GM21390 (cell line): Measurements from ENCODE around the gene PICK1.

Experiments
- ATAC-seq: cut with Tn5 transposase; IDR thresholded peaks from one replicate; pipeline ENCODE4 v1.9.1; 2021; ENCODE audit not compliant: unreplicated experiment

The PICK1 gene

DNA sequence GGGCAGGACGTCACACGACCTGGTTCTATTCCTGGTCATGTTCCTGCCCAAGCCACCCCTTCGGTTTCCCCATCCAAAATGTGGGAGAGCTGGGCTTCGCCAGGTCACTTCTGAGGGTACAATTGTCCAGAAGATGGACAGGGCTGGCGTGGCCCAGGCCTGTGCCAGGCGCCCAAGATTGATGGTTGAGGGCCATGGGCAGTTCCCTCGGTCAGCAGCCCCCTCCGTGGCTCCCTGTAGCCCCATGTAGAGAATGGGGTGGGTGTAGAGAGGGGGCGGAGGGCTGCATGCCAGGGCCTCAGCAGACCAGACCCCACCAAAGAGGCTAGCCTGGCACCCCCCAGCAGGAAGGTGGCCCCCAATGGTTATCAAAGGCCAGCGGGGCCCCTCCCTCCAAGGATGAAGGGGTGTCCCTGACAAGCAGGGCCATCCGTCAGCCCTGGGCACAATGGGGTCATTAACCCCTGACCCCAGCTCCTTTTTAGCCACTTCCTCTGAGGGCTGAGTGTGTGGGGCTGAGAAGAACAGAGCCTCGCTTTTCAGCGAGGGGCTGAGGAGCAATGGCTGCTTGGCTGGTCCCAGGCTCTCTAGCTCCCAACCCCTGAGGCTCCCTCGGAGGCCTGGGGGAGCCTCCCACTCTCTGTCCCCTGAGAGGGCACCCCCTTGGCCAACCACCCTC, 11.0 kb upstream of the PICK1 start:
- no peak for ATAC-seq

DNA sequence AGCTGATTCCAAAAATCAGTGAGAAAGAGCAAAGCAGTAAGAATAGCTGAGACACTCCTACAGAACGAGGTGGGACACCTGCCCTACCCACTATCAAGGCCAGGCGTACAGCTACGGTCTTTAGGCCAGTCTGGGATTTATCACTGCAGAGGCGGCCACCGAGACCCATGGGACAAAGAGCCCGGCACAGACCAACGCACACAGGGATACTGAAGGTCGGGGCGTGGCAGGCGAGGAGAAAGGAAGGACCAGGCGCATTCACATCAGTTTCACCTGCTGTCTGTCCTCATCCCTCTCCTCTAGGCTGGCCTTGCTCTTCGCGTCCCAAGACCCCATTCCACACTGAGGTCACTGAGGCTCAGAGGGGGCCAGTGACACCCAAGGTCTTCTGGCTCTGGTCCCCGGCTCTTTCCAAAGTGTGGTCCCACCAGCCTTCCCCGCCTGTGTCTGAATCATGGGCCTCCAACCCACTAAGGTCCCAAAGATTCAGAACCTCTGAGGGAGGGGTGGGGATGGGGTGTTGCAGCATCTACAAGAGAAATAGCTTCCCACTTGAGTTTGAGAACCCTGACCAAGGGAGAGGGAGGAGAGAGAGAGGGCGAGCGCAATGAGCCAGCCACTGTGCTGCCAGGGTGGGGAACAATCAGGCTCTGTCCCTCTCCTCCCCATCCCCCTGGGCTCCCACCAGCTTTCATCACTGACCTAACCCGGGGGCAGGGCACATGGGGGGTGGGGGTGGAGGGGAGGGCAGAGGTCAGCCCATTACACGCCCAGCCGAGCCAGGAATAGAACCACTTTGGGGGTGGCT, 7.2 kb upstream of the PICK1 start:
- ATAC-seq = no peak

DNA sequence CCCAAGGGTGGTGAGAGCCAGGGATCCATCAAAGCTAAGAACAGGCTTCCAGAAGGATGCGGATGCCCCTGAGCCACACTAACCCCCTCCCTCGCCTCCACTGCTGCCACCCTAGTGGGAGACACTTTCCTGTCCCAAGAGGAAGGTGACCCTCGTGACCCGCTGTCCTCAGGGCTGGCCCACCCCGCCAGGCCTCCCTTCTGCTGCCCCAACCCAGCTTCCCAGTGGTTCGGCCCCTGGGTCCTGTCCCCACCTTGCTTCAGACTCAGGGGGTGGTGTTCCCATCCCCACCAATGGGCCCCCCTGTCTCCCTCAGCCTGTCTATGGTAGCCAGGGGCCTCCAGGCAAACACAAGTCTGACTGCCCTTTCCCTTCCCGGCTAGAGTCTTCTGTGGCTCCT, 6.5 kb upstream of the PICK1 start:
- no peak for ATAC-seq

DNA sequence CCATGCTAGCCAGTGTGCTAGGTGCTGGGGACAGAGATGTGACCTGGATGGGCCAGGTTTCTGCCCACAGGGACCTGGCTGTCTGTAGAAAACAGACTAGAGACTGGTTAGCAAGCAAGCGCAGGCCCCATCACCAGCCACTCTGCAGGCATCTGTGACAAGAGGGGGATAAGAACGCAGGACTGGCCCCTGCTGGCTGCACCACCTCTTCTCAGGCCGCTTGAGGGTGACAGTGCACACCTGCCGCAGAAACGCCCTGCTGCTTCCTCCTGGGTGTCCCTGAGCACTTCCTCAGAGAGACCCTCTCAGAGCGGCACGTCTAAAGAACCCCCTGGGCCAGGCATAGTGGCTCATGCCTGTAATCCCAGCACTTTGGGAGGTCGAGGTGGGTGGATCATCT, 5.9 kb upstream of the PICK1 start:
- ATAC-seq = no peak

DNA sequence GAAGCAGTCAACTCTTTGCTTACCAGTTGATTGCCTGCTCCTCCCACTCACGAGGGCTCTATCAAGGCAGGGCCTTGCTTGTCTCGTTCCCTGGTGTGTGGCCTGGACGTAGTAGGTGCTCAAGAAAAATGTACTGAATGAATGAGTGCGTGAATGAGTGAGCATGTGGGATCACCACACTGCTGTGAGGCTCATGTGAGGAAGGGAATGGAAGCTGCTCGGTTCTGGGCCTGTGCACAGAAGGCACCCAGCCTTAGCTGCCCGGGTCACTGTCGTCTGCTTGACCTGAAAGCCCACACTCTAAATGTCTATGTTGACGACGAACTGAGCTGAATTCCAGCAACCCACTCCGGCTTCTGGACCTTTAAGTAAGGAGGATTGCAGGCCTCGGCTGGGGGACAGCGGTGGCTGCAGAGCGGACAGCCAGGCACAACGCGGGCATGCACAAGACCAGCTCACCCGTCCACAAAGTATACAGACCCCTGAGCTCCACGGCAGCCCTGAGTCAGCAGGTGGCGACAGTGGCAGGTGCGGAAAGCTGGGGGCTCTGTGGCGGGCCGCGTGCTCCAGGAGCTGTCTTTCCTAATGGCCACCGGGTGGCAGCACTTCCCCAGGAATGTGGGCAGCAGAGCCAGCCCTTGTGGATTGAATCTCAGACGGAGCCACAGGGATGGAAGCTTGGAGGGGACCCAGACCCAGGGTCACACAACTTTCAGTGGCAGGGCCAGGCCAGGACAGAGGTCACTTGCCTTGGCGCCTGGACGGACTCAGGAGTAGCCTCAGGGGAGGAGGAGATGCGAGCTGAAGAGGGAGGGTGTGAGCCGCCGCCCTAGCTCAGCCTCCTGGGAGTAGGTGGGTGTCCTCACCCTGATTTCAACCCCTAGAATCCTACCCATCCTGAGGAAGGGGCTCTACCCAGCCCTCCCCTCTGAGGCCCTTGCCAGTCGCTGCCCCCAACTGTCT, 5.0 kb upstream of the PICK1 start:
- ATAC-seq = no peak

DNA sequence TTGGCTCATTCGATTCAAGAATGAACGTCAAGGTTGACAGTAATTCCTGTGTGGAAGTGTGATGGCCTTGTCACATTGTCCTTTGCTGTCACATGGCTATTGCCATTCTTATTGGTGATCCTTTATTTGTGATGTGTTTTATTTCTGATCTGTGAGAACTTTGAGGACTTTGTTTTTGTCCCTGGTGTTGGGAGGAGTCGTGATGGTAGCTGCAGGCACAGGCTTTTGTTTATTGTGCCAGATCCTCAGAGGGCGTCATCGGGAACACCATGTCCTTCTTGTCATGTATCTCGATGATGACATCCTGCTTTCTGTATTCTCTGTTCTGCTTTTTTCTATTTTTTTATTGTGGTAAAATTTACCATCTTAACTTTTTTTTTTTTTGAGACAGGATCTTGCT, 5.6 kb downstream of the PICK1 start:
- ATAC-seq = no peak

DNA sequence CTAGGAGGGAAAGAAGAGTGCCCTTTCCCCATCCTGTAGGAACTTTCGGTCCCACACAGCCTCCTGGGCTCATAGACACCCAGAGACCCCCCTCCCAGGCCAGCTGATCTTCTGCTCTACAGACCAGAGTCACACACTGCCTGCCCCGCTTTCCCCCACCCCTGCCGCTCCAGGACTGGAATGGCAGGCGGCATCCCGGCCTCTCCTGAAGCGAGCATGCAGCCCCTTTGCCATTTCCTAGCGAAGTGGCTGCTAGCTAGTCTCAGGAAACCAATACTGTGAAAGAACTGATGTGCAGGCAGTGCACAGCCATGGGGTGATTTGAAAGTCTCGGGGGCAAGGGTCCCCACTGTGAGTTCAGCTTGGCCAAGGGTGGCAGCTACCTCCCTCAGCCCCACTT, 8.3 kb downstream of the PICK1 start:
- ATAC-seq = no peak

DNA sequence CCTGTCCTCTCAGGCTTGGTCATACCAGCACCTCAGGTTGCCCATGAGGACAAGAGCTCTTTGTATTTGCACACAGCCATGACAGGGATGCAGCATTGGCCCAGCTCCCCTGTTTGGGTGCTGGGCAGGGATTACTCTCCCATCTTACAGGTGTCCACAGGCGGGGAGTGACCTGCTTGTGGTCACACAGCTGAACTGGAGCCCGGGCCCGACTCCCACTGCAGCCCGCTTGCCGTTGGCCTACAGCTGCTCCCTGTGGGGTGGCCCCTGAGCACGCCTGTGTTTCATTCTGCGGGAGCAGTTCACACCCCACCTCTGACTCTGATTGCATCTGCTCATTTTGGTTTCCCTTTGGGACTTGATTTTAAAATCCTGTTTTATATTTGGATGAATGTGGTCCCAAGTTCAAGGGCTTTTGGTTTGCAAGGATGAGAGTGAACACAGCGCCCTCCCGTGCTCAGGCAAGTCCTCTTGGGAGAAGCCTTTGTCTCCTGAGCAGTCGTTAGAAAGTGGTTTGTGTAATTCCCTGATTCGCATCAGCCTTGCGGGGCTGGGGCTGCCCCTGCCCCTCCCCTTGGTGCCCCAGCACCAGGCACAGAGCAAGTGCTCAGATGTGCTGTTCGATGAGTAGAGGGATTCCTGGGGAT, 9.3 kb downstream of the PICK1 start:
- ATAC-seq = no peak

DNA sequence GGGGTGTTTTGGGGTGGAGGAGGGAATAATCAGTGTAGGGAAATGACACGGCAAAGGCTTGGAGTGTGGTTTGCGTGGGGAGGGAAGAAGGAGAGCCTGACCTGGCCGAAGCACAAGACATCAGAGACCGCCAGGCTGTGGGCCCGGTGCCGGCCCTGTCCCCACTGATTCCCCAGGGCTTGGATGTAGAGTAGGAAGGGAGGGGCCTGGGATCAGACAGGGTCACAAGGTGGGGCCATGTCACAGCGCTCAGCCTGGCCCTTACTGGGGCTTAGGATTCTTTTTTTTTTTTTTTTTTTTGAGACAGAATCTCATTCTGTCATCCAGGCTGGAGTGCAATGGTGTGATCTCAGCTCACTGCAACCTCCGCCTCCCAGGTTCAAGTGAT, 9.8 kb downstream of the PICK1 start:
- ATAC-seq = no peak

DNA sequence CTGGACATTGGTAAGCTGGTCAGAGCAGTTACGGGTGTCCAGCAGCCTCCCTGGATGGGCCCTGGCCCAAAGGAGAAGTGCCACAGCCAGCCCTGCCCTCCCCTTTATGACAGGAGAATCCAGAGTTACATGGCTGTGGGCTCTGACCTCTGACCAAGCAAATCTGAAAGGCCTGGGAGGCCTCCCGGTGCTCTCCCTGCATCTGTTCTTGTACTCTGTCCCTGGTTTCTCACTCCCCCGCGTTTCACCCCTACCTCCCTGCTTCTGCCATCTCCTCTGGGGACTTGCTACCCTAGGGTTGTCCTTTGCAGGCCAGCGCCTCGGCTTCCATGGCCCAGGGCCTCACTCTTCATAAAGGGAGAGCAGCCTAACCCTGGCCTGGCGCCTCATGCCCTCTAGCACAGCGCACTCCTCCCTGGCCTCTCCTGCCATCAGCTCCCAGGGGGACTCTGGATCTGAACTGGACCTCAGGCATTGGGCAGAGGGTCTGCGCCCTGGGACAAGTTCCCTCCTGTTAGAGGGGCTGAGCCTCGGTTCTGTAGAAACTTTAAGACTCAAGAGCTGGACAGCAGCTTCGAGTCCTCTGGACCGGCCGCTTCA, 10.7 kb downstream of the PICK1 start:
- no peak for ATAC-seq

DNA sequence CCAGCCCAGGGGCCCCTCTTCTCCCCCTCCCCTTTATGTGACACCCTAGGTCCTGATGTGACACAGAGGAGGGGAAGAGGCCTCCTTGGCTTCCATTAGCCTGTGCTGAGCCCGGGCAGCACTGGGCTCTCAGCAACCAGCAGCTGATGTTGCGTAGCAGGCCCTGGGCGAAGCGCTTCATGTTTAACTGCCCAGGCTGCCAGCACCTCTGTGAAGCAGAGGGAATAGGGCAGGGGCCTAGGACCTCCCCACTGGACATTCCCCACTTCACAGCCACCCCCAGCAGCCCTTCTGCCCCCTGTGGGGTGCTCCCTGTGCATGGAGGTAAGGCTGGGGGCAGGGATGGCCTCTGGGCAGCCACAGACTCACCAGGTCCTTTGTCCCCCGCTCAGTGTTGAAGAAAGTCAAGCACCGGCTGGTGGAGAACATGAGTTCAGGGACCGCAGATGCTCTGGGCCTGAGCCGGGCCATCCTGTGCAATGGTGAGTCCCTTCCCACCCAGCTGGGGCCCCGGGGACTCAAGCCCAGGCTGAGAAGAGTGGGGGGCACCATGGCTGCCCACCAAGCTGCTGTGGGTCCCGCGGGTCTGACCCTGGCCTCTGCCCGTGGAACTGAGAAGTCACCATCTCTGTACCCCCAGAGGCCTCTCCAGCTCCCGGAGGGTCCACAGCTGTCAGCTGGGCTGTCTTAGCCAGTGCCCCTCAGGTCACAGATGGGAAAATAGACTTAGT, 11.6 kb downstream of the PICK1 start:
- ATAC-seq = no peak

DNA sequence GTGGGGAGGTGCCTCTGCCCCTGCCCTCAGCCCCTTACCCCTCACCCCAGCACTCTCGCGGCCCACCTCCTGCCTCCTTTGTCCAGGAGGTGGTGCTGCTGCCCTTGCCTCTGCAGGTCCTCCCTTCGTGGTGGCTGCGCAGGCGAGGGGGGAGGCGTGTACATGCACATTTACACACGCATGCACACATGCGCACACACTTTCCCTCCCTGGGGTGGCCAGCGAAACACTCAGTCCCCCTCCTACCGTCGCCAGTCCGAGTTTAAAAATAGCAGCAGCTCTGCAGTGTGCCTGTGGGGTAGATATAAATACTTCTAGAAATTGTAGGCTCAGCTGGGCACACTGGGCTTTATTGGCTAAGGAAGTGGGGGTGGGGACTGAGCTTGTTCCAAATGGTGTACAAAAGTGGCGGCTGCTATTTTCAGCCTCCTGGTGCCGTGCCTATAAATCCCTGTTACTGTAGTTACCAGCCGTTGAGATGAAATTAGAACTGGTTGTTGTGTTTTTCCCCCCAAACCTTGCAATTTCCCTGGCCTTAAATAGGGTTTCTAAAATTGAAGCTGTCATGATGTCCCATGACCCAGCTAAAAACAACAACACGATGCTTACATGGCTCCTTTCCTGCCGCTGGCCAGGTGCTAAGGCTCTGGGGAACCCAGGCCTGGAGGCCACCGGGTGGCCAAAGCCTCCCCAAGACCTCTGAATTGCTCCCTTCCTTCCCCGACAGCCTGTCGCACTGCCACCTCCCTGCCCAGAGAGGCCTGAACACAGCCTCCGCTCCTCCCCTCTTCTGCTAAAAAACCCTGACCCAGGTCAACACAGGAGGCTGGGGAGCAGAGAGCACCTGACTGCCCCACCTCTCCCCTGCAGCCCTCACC, 12.4 kb downstream of the PICK1 start:
- ATAC-seq = no peak

DNA sequence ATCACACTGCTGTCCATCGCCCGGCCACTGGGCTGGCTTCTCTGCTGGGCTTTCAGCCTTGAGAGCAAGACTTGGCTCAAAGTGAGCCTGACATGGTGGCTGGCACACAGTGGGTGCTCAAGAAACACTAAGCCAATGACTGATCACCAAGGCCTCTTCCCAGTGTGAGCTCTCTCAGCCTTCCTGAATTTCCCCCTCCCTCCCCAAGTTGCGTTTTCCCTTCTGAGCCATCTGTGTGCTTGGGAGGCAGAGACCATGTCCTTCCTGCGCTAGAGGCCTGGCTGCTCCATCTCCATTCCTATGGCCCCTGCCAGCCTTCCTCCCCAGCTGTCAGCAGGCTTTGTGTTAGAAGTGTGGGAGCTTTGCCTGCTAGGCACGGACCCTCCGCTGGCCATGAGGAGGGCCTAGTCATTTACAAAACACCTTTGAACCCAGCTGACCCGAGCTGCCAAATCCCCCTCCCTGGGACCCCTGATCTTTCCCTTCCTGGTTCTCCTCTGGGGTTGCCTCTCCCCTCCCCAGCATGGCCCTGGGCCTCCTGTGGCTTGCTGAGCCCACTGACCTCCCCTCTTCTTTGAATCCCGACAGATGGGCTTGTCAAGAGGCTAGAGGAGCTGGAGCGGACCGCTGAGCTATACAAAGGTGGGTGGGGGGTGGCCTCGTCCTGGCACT, 13.2 kb downstream of the PICK1 start:
- no peak for ATAC-seq

DNA sequence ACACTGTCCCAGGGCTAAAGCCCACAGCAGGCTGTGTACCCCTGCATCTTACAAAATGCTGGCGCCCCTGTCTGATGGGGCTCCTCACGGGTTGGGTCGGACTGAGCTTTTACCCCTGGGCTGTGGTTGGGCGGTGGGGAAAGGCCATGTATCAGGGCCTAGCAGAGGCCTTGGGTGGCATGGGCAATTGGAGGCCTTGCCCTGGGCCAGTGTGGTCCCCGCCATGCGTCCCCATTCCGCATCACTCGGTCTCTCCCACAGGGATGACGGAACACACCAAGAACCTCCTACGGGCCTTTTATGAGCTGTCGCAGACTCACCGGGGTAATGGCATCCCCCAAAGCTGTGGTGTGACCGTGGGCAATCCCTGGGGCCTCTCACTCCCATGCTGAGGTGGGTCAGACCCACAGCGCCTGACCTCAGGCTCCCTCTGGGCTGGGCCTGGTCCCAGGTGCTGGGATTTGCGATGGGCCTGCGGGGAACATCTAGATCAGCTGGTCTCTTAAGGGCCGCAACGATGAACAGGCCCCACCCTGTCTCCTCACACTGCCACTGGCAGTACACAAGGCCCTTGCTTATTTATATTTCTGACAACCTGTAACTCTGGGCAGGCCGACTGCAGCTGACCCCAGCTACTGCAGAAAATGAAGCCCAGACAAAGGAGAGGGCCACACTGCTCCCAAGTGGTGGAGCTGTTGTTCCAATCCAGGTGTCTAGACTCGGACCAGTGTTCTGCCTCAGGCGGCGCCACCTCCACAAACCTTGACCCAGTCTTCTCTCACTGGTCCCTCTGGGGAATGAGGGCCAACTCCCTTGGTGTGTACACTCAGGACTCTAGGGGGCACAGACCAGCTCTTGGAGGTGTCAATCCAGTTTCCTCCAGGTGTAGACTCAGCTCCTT, 14.5 kb downstream of the PICK1 start:
- ATAC-seq = no peak

DNA sequence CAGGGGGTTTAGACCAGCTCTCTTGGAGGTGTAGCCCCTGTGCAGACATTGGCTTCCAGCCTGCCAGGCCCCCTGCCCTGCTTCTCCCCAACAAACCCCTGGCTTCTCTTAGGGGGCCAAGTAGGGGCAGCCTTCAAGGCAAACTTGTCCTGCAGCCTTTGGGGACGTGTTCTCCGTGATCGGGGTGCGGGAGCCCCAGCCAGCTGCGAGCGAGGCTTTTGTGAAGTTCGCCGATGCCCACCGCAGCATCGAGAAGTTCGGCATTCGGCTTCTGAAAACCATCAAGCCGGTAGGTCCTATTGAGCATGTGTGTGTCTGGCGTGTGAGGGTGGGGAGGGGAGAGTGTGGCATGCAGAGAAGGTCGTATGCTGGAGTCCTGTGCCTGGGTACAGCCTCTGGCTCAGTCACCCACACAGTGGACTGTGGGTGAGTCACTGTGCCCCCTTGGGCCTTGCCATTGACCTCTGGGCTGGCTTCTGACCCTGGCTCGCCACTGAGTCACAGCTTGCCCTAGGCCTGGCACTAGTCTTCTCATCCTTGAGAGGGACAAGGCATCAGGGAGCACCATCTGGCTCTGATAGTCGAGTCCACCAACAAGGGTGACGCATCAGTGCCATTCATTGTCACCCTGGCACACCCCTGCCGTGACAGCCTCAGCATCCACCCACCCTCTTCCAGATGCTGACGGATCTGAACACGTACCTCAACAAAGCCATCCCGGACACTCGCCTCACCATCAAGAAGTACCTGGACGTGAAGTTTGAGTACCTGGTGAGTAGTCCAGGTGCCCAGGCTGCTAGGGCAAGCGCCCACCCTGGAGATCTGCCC, 15.3 kb downstream of the PICK1 start:
- no peak for ATAC-seq
